ENCODE results near the gene UBE4A. TPM values are rescaled to one million over a fixed set of nuclear protein-coding genes. Genes with fewer than 3 reads are reported as not detected.

The UBE4A gene
- total and polyA plus RNA-seq, 2 donors (not counting 3 experiments of a cell fraction or from before 2014, with no cell fraction given), result 13.3 to 40.2 TPM

DNA sequence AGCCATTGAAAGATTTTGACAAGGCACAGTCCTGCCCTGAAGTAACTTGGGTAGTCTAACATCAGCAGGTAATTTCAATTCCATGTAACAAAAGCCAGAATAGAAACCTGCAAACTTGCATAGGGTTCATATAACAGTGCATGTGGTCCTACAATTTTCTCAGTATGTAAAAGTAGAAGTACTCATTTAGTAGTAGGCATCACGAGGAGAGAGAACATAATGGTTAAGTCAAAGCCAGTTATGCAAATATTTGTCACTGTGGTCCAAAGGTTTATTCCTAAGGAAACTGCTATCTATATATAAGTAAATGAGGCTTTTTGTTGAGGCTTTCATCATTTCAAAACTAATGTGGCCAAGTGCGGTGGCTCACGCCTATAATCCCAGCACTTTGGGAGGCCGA lies 52.1 kb downstream of the UBE4A start:
- no peak overlapping the region for H3K4me2 ChIP-seq (ENCODE audit: insufficient read depth, low read length)
- TF ChIP-seq JUN (IDR thresholded peaks at IDR 0.05; ENCODE audit: borderline replicate concordance, insufficient read depth, insufficient read length, low read depth) (no peak), EZH2 (IDR thresholded peaks at IDR 0.05; ENCODE audit: borderline replicate concordance, low read depth, low read length, severe bottlenecking) (no peak)
- TF ChIP-seq, protein P1, sequence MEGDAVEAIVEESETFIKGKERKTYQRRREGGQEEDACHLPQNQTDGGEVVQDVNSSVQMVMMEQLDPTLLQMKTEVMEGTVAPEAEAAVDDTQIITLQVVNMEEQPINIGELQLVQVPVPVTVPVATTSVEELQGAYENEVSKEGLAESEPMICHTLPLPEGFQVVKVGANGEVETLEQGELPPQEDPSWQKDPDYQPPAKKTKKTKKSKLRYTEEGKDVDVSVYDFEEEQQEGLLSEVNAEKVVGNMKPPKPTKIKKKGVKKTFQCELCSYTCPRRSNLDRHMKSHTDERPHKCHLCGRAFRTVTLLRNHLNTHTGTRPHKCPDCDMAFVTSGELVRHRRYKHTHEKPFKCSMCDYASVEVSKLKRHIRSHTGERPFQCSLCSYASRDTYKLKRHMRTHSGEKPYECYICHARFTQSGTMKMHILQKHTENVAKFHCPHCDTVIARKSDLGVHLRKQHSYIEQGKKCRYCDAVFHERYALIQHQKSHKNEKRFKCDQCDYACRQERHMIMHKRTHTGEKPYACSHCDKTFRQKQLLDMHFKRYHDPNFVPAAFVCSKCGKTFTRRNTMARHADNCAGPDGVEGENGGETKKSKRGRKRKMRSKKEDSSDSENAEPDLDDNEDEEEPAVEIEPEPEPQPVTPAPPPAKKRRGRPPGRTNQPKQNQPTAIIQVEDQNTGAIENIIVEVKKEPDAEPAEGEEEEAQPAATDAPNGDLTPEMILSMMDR (IDR thresholded peaks at IDR 0.05; ENCODE audit: extremely low read depth in 1 of 2, insufficient read depth in 1 of 2, low read depth in 1 of 2, low read length in 2 of 2), result no peak
- no peak overlapping the region for H3K27ac ChIP-seq (ENCODE audit: insufficient read depth, low read depth, low read length)
- dilution Hi-C loops (cut with MboI; ENCODE audit: extremely low pct_ligation_motif_present, low sequenced_read_pairs) (no loop called here), intact Hi-C loops (cut with micrococcal nuclease) (no loop called here)
- no peak for FAIRE-seq
- no peaks in the 10 kb centered on the region for H3K27me3 ChIP-seq (ENCODE audit: control insufficient read depth in 2 of 2, insufficient read depth in 2 of 2, low read length in 2 of 2)
- H3K79me2 ChIP-seq (ENCODE audit: control insufficient read depth, insufficient read depth, low read length), result peaks cover 13% of the 10 kb centered on the region
- H3K4me1 ChIP-seq (ENCODE audit: control insufficient read depth, extremely low read depth, insufficient read depth, low read length), result peaks cover 13% of the 10 kb centered on the region
- H4K20me1 ChIP-seq (replicated peaks; ENCODE audit: control insufficient read depth, extremely low read depth, insufficient read depth, low read length), result no peaks in the 10 kb centered on the region
- H2AFZ ChIP-seq (ENCODE audit: low read depth, low read length), result no peak overlapping the region
- no TSS peak for BruUV-seq (replicated peaks)
- ChIA-PET CTCF (interaction anchor here (0.7 kb wide), 1 partner anchor 50 kb away, joined by 3 read pairs; no protein-coding TSS in a partner anchor), POLR2A (no interaction called here)
- H3K9me3 ChIP-seq (replicated peaks; ENCODE audit: control insufficient read depth, insufficient read depth, low read length), result no peaks in the 10 kb centered on the region
- peaks cover 2% of the 10 kb centered on the region for H3K9me1 ChIP-seq (replicated peaks; ENCODE audit: control insufficient read depth, extremely low read depth, insufficient read depth, low read length)
- H3K36me3 ChIP-seq (ENCODE audit: control insufficient read depth in 2 of 2, extremely low read depth in 1 of 2, insufficient read depth in 2 of 2, low read length in 2 of 2), result peaks cover 3 to 5% of the 10 kb centered on the region in 2 experiments
- H3K9ac ChIP-seq (replicated peaks; ENCODE audit: extremely low read depth, insufficient read depth, low read length), result no peak overlapping the region
- no peak overlapping the region for H3K4me3 ChIP-seq (replicated peaks in 1 of 3; ENCODE audit: insufficient read depth in 1 of 3, low read depth in 1 of 3, low read length in 3 of 3)
- no peak for DNase-seq (ENCODE audit: low read depth, low spot score)

GRCh38 chr11:118412921-118413320 lies 53.5 kb downstream of the UBE4A start:
- peaks cover 4% of the 10 kb centered on the region for H3K79me2 ChIP-seq (ENCODE audit: control insufficient read depth, insufficient read depth, low read length)
- TF ChIP-seq, protein P1 (IDR thresholded peaks at IDR 0.05; ENCODE audit: extremely low read depth in 1 of 2, insufficient read depth in 1 of 2, low read depth in 1 of 2, low read length in 2 of 2), result no peak
- no peak for TF ChIP-seq MYC (IDR thresholded peaks at IDR 0.05; ENCODE audit: low read depth, low read length)
- no peak overlapping the region for H3K4me3 ChIP-seq (replicated peaks in 1 of 3; ENCODE audit: insufficient read depth in 1 of 3, low read depth in 1 of 3, low read length in 3 of 3)
- no peak overlapping the region for H3K9ac ChIP-seq (replicated peaks; ENCODE audit: extremely low read depth, insufficient read depth, low read length)
- BruUV-seq (replicated peaks), result no TSS peak
- dilution Hi-C loops (cut with MboI; ENCODE audit: extremely low pct_ligation_motif_present, low sequenced_read_pairs) (no loop called here), intact Hi-C loops (cut with micrococcal nuclease) (no loop called here)
- H3K9me3 ChIP-seq (replicated peaks; ENCODE audit: control insufficient read depth, insufficient read depth, low read length), result no peaks in the 10 kb centered on the region
- no peak for DNase-seq (ENCODE audit: low read depth, low spot score)
- H3K27ac ChIP-seq (ENCODE audit: insufficient read depth, low read depth, low read length), result no peak overlapping the region
- peaks cover 13% of the 10 kb centered on the region for H3K4me1 ChIP-seq (ENCODE audit: control insufficient read depth, extremely low read depth, insufficient read depth, low read length)
- peaks cover 2% of the 10 kb centered on the region for H3K9me1 ChIP-seq (replicated peaks; ENCODE audit: control insufficient read depth, extremely low read depth, insufficient read depth, low read length)
- POLR2A ChIA-PET, result interaction anchor here (0.5 kb wide), 1 partner anchor 25 kb away, joined by 4 read pairs; no protein-coding TSS in a partner anchor
- CTCF ChIA-PET, result interaction anchor here (0.8 to 1.7 kb wide), 3 partner anchors 13 to 76 kb away, joined by 3 to 7 read pairs (median 6); no protein-coding TSS in a partner anchor
- no peaks in the 10 kb centered on the region for H4K20me1 ChIP-seq (replicated peaks; ENCODE audit: control insufficient read depth, extremely low read depth, insufficient read depth, low read length)
- FAIRE-seq, result no peak
- no peak overlapping the region for H2AFZ ChIP-seq (ENCODE audit: low read depth, low read length)
- H3K36me3 ChIP-seq (ENCODE audit: control insufficient read depth in 2 of 2, extremely low read depth in 1 of 2, insufficient read depth in 2 of 2, low read length in 2 of 2), result peaks cover 0 to 3% of the 10 kb centered on the region in 2 experiments
- no peaks in the 10 kb centered on the region for H3K27me3 ChIP-seq (ENCODE audit: control insufficient read depth in 2 of 2, insufficient read depth in 2 of 2, low read length in 2 of 2)
- no peak overlapping the region for H3K4me2 ChIP-seq (ENCODE audit: insufficient read depth, low read length)

All from endothelial cell of umbilical vein (primary cell).